Measurements from ENCODE around the gene FZR1. TPM values are rescaled to one million over a fixed set of nuclear protein-coding genes. Genes with fewer than 3 reads are reported as not detected.

The FZR1 gene
- total RNA-seq, 1 donor = 36.6 TPM

GRCh38 chr19:3524078-3524842, 18.1 kb downstream of the FZR1 start:
- Histone ChIP-seq H3K36me3 (ENCODE audit: insufficient read depth, low read length) (peaks cover 42% of the 10 kb centered on the region), H4K20me1 (ENCODE audit: insufficient read depth, low read length) (peaks cover 60% of the 10 kb centered on the region), H3K27ac (ENCODE audit: low read depth, low read length) (no peak overlapping the region), H3K4me1 (ENCODE audit: insufficient read depth, low read length) (no peaks in the 10 kb centered on the region), H2AFZ (ENCODE audit: low read length) (no peak overlapping the region), H3K4me2 (ENCODE audit: insufficient read depth, low read length) (no peak overlapping the region), H3K79me2 (ENCODE audit: insufficient read depth, low read length) (peaks cover 65% of the 10 kb centered on the region), H3K4me3 (ENCODE audit: insufficient read depth, low read length) (no peak overlapping the region), H3K9me3 (ENCODE audit: low read depth, low read length) (no peaks in the 10 kb centered on the region), H3K27me3 (ENCODE audit: insufficient read depth, low read length) (no peaks in the 10 kb centered on the region)
- TF ChIP-seq, protein P1, sequence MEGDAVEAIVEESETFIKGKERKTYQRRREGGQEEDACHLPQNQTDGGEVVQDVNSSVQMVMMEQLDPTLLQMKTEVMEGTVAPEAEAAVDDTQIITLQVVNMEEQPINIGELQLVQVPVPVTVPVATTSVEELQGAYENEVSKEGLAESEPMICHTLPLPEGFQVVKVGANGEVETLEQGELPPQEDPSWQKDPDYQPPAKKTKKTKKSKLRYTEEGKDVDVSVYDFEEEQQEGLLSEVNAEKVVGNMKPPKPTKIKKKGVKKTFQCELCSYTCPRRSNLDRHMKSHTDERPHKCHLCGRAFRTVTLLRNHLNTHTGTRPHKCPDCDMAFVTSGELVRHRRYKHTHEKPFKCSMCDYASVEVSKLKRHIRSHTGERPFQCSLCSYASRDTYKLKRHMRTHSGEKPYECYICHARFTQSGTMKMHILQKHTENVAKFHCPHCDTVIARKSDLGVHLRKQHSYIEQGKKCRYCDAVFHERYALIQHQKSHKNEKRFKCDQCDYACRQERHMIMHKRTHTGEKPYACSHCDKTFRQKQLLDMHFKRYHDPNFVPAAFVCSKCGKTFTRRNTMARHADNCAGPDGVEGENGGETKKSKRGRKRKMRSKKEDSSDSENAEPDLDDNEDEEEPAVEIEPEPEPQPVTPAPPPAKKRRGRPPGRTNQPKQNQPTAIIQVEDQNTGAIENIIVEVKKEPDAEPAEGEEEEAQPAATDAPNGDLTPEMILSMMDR (IDR thresholded peaks at IDR 0.05; ENCODE audit: extremely low read depth, low read depth, low read length) = no peak
- no peak for DNase-seq (ENCODE audit: insufficient read length, low spot score, missing footprints)

DNA sequence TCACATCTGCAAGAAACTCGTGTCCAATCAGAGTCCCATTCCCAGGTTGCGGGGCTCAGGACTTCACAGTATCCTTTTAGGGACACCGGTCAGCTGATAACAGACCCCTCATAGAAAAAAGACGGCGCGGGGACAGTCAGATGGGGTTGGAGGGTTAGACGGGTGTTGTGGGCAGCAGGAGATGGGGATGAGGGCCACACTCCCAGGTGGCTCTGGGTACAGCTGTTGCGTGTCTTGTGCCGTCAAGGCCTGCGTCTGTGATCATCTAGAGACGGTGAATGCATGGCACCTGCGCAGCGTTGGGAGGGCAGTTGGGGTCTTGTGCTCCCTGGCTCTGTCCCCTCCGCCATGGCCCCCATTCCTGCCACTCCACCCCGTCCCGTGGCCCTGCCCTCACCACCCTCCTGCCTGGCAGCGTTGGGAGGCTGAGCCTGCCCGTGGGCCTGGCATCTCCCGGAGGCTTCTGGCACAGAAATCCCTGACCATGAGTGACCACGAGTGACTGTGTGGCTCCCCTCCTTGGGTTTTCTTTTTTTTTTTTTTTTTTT, 18.9 kb downstream of the FZR1 start:
- no peaks in the 10 kb centered on the region for H3K9me3 ChIP-seq (ENCODE audit: low read depth, low read length)
- H3K4me2 ChIP-seq (ENCODE audit: insufficient read depth, low read length) = no peak overlapping the region
- no peaks in the 10 kb centered on the region for H3K4me1 ChIP-seq (ENCODE audit: insufficient read depth, low read length)
- no peaks in the 10 kb centered on the region for H3K27me3 ChIP-seq (ENCODE audit: insufficient read depth, low read length)
- H3K79me2 ChIP-seq (ENCODE audit: insufficient read depth, low read length) = peaks cover 57% of the 10 kb centered on the region
- DNase-seq (ENCODE audit: insufficient read length, low spot score, missing footprints) = peak; percentile 82
- no peak overlapping the region for H3K4me3 ChIP-seq (ENCODE audit: insufficient read depth, low read length)
- no peak overlapping the region for H2AFZ ChIP-seq (ENCODE audit: low read length)
- H3K27ac ChIP-seq (ENCODE audit: low read depth, low read length) = no peak overlapping the region
- peaks cover 53% of the 10 kb centered on the region for H4K20me1 ChIP-seq (ENCODE audit: insufficient read depth, low read length)
- TF ChIP-seq, protein P1 (IDR thresholded peaks at IDR 0.05; ENCODE audit: extremely low read depth, low read depth, low read length) = no peak
- peaks cover 37% of the 10 kb centered on the region for H3K36me3 ChIP-seq (ENCODE audit: insufficient read depth, low read length)

DNA sequence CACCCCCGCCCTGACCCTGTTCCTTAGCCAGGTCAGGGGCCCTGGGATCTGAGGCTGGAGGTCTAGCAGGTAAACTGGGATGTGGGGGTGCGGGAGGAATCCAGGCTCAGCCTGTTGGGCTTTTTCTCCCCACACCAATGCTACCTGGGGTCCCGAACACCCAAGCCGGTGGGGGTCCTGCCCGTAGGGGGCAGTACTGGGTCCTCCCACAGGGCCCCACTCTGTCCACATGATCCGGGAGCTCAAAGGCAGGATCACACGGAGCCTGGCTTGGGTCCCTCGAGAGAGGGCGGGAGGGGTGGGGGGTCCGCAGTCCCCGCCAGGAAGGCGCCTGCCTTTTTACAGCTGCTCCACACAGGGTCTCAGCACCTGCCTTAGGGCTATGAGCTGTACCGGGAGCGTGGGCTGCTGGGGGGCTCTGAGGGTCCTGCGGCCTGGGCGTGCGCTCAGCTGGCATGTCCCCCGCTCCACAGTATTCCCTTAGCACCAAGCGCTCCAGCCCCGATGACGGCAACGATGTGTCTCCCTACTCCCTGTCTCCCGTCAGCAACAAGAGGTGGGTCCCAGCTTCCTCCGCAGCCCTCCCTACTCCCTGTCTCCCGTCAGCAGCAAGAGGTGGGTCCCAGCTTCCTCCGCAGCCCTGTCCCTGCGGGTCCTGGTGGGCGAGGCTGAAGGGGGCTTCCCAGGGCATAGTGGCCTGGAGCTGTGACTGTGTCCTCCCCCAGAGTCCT, 20.6 kb downstream of the FZR1 start:
- DNase-seq (ENCODE audit: insufficient read length, low spot score, missing footprints) = peak; percentile 87
- H2AFZ ChIP-seq (ENCODE audit: low read length) = no peak overlapping the region
- H4K20me1 ChIP-seq (ENCODE audit: insufficient read depth, low read length) = peaks cover 39% of the 10 kb centered on the region
- H3K79me2 ChIP-seq (ENCODE audit: insufficient read depth, low read length) = peaks cover 40% of the 10 kb centered on the region
- H3K36me3 ChIP-seq (ENCODE audit: insufficient read depth, low read length) = peaks cover 46% of the 10 kb centered on the region
- H3K4me1 ChIP-seq (ENCODE audit: insufficient read depth, low read length) = no peaks in the 10 kb centered on the region
- no peaks in the 10 kb centered on the region for H3K27me3 ChIP-seq (ENCODE audit: insufficient read depth, low read length)
- no peak overlapping the region for H3K4me3 ChIP-seq (ENCODE audit: insufficient read depth, low read length)
- H3K4me2 ChIP-seq (ENCODE audit: insufficient read depth, low read length) = no peak overlapping the region
- TF ChIP-seq, protein P1 (IDR thresholded peaks at IDR 0.05; ENCODE audit: extremely low read depth, low read depth, low read length) = no peak
- H3K9me3 ChIP-seq (ENCODE audit: low read depth, low read length) = no peaks in the 10 kb centered on the region
- H3K27ac ChIP-seq (ENCODE audit: low read depth, low read length) = no peak overlapping the region
